Neural cell (in vitro differentiated cells): ENCODE data around the gene UFD1. TPM values are rescaled to one million over a fixed set of nuclear protein-coding genes. Genes with fewer than 3 reads are reported as not detected.

Experiments used
- H2AFZ ChIP-seq: fragments of 200-600, 300-800 bp; sonication (generic), shearing (Covaris generic); 2 replicates; pipeline ENCODE4 v1.6.0; 2014; ENCODE audit warnings: low read depth, mild to moderate bottlenecking, antibody characterized with exemption, low read length, moderate library complexity
- H3F3A ChIP-seq: fragments of 200-600 bp; shearing (Covaris generic); 2 replicates; pipeline ENCODE4 v1.6.1; 2016; ENCODE audit warnings: mild to moderate bottlenecking, moderate library complexity, mixed read lengths, antibody characterized with exemption, low read length; ENCODE audit not compliant: insufficient read depth, poor library complexity, severe bottlenecking
- H3K27ac ChIP-seq: fragments of 200-600, 300-800 bp; sonication (generic), shearing (Covaris generic); 2 replicates; pipeline ENCODE4 v1.5.1; 2014; ENCODE audit warnings: mild to moderate bottlenecking, low read length, moderate library complexity
- H3K27me3 ChIP-seq: fragments of 300-800, 200-600 bp; sonication (generic), shearing (Covaris generic); 2 replicates; pipeline ENCODE4 v1.6.0; 2014; ENCODE audit warnings: mild to moderate bottlenecking, low read depth, low read length, moderate library complexity; ENCODE audit not compliant: insufficient read depth
- H3K36me3 ChIP-seq: fragments of 300-800, 200-600 bp; sonication (generic), shearing (Covaris generic); 2 replicates; pipeline ENCODE4 v1.5.1; 2014; ENCODE audit warnings: mild to moderate bottlenecking, antibody characterized with exemption, low read length, moderate library complexity; ENCODE audit not compliant: insufficient read depth
- H3K4me2 ChIP-seq: fragments of 300-800, 200-600 bp; sonication (generic), shearing (Covaris generic); 2 replicates; pipeline ENCODE4 v1.6.0; 2014; ENCODE audit warnings: mild to moderate bottlenecking, low read length
- H3K4me3 ChIP-seq: fragments of 300-800, 200-600 bp; sonication (generic), shearing (Covaris generic); 2 replicates; pipeline ENCODE4 v1.5.1; 2014; ENCODE audit warnings: mild to moderate bottlenecking, low read length, moderate library complexity
- H3K79me2 ChIP-seq: fragments of 200-600 bp; shearing (Covaris generic); replicated peaks from 2 replicates; pipeline ENCODE4 v1.6.0; 2014; ENCODE audit warnings: mild to moderate bottlenecking, low read length, moderate library complexity; ENCODE audit not compliant: insufficient read depth
- H3K9ac ChIP-seq: fragments of 300-800, 200-600 bp; sonication (generic), shearing (Covaris generic); 2 replicates; pipeline ENCODE4 v1.6.1; 2016; ENCODE audit warnings: mild to moderate bottlenecking, low read length, mixed read lengths
- H3K9me2 ChIP-seq: fragments of 200-600 bp; shearing (Covaris generic); 2 replicates; pipeline ENCODE4 v1.6.1; 2016; ENCODE audit warnings: mild to moderate bottlenecking, low read length, mixed read lengths; ENCODE audit not compliant: insufficient read depth
- H3K9me3 ChIP-seq: fragments of 200-600, 300-800 bp; sonication (generic), shearing (Covaris generic); 2 replicates; pipeline ENCODE4 v1.6.1; 2016; ENCODE audit warnings: mild to moderate bottlenecking, mixed run types, low read length, moderate library complexity, mixed read lengths
- H4K20me1 ChIP-seq: fragments of 200-600 bp; shearing (Covaris generic); 2 replicates; pipeline ENCODE4 v1.6.1; 2016; ENCODE audit warnings: mild to moderate bottlenecking, mixed run types; ENCODE audit not compliant: insufficient read depth
- EP300 ChIP-seq: fragments of 450-650 bp; conservative IDR thresholded peaks from 2 replicates; pipeline ENCODE4 v1.6.1; 2014; ENCODE audit warnings: antibody characterized with exemption, mild to moderate bottlenecking, moderate library complexity; ENCODE audit not compliant: poor library complexity, severe bottlenecking
- EZH2 ChIP-seq: fragments of 200-600, 300-800 bp; shearing (Covaris generic), sonication (generic); IDR thresholded peaks from 2 replicates; pipeline ENCODE4 v1.6.1; 2014; ENCODE audit warnings: antibody characterized with exemption, low read length, borderline replicate concordance, mild to moderate bottlenecking; ENCODE audit not compliant: insufficient read depth, poor library complexity, severe bottlenecking
- MXI1 ChIP-seq: fragments of 450-650 bp; conservative IDR thresholded peaks from 2 replicates; pipeline ENCODE4 v1.6.1; 2014; ENCODE audit warnings: antibody characterized with exemption, mild to moderate bottlenecking; ENCODE audit not compliant: poor library complexity, severe bottlenecking
- POLR2AphosphoS5 ChIP-seq: IDR thresholded peaks from 2 replicates; pipeline ENCODE4 v1.6.1; 2012
- RAD21 ChIP-seq: fragments of 450-650 bp; conservative IDR thresholded peaks from 2 replicates; pipeline ENCODE4 v1.6.1; 2014; ENCODE audit warnings: antibody characterized with exemption, mild to moderate bottlenecking, moderate library complexity
- REST ChIP-seq: IDR thresholded peaks from 2 replicates; pipeline ENCODE4 v1.6.1; 2012; ENCODE audit warnings: borderline replicate concordance
- SMC3 ChIP-seq: fragments of 450-650 bp; conservative IDR thresholded peaks from 2 replicates; pipeline ENCODE4 v1.6.1; 2014; ENCODE audit warnings: antibody characterized with exemption, mild to moderate bottlenecking, moderate library complexity; ENCODE audit not compliant: poor library complexity
- TAF1 ChIP-seq: IDR thresholded peaks from 2 replicates; pipeline ENCODE4 v1.6.1; 2012; ENCODE audit warnings: low read depth
- polyA plus RNA-seq: library from polyadenylated mRNA; depleted of rRNA; stranded (reverse); fragments of >200 nt; gene quantifications from 2 replicates; pipeline ENCODE4 v1.2.3, GENCODE V29; 2014
- TF ChIP-seq, protein P1 (sequence below): fragments of 450-650 bp; IDR thresholded peaks from 2 replicates; pipeline ENCODE4 v1.5.1; 2014; ENCODE audit warnings: antibody characterized with exemption, mild to moderate bottlenecking, moderate library complexity; ENCODE audit not compliant: poor library complexity, severe bottlenecking

The UFD1 gene
- polyA plus RNA-seq, 1 donor from 2014 or later = 56.9 TPM

GRCh38 chr22:19498866-19499190 is 19.8 kb upstream of the UFD1 start:
- no peaks in the 10 kb centered on the region for H3K79me2 ChIP-seq

DNA sequence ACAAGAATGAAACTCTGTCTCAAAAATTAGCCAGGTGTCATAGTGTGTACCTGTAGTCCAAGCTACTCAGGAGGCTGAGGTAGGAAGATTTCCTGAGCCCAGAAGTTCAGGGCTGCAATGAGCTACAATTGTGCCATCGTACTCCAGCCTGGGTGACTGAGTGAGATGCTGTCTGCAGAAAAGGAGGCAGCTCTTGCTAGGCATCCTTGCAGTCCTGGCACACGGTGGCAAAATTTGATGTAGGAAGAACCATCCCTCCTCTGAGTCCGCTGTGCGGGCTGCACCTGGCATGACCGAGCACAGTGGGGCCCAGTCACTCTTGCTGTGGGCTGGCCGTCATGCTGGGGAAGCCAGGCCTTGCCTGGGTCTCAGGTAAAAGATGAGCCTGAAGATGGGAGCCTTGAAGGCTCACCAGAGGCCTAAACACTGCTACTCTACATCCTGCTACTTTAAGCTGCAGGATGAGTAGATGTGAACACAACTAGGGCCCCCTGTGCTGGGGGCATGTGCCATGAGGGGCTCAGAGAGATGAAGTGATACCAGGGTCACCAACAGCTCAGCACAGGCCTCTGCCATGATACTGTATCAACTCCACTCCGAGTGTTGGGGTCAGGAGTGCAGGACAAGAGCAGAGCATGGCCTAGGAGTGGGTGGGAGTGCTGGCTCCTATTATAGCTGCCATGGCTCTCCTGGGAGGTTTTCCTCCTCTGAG is 19.3 kb upstream of the UFD1 start:
- no peaks in the 10 kb centered on the region for H4K20me1 ChIP-seq
- H3K36me3 ChIP-seq = no peaks in the 10 kb centered on the region
- TF ChIP-seq MXI1 = no peak
- TF ChIP-seq EZH2 = no peak
- no peak for TF ChIP-seq RAD21
- TF ChIP-seq POLR2AphosphoS5 = no peak
- H3K27me3 ChIP-seq = no peaks in the 10 kb centered on the region
- H3K9me2 ChIP-seq = no peaks in the 10 kb centered on the region
- H3F3A ChIP-seq = no peaks in the 10 kb centered on the region
- H3K27ac ChIP-seq = no peak overlapping the region
- H3K4me3 ChIP-seq = no peak overlapping the region
- no peaks in the 10 kb centered on the region for H3K9me3 ChIP-seq
- H3K9ac ChIP-seq = no peak overlapping the region
- no peaks in the 10 kb centered on the region for H3K79me2 ChIP-seq
- H3K4me2 ChIP-seq = no peak overlapping the region
- no peak overlapping the region for H2AFZ ChIP-seq

More at GRCh38 chr22:19498866-19499190, 19.8 kb upstream of the UFD1 start:
- Histone ChIP-seq H3K9me3 (no peaks in the 10 kb centered on the region), H3K36me3 (no peaks in the 10 kb centered on the region), H3K9me2 (no peaks in the 10 kb centered on the region), H3K4me2 (no peak overlapping the region), H3K27ac (no peak overlapping the region), H3K9ac (no peak overlapping the region), H3K4me3 (no peak overlapping the region), H4K20me1 (no peaks in the 10 kb centered on the region), H2AFZ (no peak overlapping the region), H3K27me3 (no peaks in the 10 kb centered on the region), H3F3A (no peaks in the 10 kb centered on the region)
- TF ChIP-seq SMC3 = no peak
- no peak for TF ChIP-seq EP300
- no peak for TF ChIP-seq REST
- TF ChIP-seq TAF1 = no peak
- no peak for TF ChIP-seq MXI1
- TF ChIP-seq, protein P1, sequence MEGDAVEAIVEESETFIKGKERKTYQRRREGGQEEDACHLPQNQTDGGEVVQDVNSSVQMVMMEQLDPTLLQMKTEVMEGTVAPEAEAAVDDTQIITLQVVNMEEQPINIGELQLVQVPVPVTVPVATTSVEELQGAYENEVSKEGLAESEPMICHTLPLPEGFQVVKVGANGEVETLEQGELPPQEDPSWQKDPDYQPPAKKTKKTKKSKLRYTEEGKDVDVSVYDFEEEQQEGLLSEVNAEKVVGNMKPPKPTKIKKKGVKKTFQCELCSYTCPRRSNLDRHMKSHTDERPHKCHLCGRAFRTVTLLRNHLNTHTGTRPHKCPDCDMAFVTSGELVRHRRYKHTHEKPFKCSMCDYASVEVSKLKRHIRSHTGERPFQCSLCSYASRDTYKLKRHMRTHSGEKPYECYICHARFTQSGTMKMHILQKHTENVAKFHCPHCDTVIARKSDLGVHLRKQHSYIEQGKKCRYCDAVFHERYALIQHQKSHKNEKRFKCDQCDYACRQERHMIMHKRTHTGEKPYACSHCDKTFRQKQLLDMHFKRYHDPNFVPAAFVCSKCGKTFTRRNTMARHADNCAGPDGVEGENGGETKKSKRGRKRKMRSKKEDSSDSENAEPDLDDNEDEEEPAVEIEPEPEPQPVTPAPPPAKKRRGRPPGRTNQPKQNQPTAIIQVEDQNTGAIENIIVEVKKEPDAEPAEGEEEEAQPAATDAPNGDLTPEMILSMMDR = no peak
- no peak for TF ChIP-seq POLR2AphosphoS5
- TF ChIP-seq RAD21 = no peak
- no peak for TF ChIP-seq EZH2
